ENCODE results near the gene IGF2BP1.

DNA sequence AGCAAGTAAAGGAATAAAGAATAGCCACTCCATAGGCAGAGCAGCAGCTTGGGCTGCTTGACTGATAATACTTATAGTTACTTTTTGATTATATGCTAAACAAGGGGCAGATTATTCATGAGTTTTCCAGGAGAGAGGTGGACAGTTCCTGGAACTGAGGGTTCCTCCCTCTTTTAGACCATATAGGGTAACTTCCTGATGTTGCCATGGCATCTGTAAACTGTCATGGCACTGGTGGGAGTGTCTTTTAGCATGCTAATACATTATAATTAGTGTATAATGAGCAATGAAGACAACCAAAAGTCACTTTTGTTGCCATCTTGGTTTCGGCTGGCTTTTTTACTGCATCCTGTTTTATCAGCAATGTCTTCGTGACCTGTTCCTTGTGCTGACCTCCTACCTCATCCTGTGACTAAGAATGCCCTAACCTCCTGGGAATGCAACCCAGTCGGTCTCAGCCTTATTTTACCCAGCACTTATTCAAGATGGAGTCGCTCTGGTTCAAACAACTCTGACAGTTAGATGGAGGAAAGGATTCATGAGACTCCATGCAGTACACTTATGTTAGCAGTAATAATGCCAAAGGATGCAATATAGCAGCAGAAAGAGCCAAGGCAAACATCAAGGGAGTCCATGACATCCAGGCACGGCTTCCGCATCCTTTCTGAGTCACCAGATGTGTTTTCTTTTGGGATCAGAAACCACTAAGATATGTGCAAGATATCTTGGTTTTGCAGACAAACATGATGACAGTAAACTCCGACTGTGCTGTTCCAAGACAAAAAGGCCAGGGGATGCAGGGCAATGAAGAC is 79.6 kb downstream of the IGF2BP1 start:
- TF ChIP-seq, protein P1, sequence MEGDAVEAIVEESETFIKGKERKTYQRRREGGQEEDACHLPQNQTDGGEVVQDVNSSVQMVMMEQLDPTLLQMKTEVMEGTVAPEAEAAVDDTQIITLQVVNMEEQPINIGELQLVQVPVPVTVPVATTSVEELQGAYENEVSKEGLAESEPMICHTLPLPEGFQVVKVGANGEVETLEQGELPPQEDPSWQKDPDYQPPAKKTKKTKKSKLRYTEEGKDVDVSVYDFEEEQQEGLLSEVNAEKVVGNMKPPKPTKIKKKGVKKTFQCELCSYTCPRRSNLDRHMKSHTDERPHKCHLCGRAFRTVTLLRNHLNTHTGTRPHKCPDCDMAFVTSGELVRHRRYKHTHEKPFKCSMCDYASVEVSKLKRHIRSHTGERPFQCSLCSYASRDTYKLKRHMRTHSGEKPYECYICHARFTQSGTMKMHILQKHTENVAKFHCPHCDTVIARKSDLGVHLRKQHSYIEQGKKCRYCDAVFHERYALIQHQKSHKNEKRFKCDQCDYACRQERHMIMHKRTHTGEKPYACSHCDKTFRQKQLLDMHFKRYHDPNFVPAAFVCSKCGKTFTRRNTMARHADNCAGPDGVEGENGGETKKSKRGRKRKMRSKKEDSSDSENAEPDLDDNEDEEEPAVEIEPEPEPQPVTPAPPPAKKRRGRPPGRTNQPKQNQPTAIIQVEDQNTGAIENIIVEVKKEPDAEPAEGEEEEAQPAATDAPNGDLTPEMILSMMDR (IDR thresholded peaks at IDR 0.05), result no peak
- TF ChIP-seq ZFX (IDR thresholded peaks at IDR 0.05; ENCODE audit: borderline replicate concordance), result no peak
